ENCODE data around the gene AKT2.

AKT2 gene

GRCh38 chr19:40217934-40218890 lies 66.9 kb downstream of the AKT2 start, which contains the start of gene TTC9B:
Gene TTC9B, minus strand, starts transcription at chr19:40218384. Its CDS starts 3 bp downstream, at chr19:40218381.
- TF ChIP-seq CTCF (IDR thresholded peaks at IDR 0.05; ENCODE audit: borderline replicate concordance, extremely low read depth, low read length, poor library complexity, severe bottlenecking) (no peak), EZH2 (IDR thresholded peaks at IDR 0.05; ENCODE audit: borderline replicate concordance, low read depth, low read length, severe bottlenecking) (no peak)
- H3K36me3 ChIP-seq (ENCODE audit: insufficient read depth, low read length): 0 out of 2 replicates have a peak, but pooled peaks cover 4% of the 10 kb centered on the region
- H3K9ac ChIP-seq (ENCODE audit: low read depth, low read length): no peak within 1 kb of the TSS
- no peaks in the 10 kb centered on the region for H3K9me3 ChIP-seq (ENCODE audit: insufficient read depth, low read length, severe bottlenecking)
- no peak within 1 kb of the TSS for H3K4me3 ChIP-seq (ENCODE audit: low read depth in 1 of 2, low read length in 2 of 2)
- H2AFZ ChIP-seq (ENCODE audit: low read depth, low read length): no peak within 1 kb of the TSS
- H3K27me3 ChIP-seq (ENCODE audit: insufficient read depth, low read length, poor library complexity): no peaks in the 10 kb centered on the region
- H3K4me1 ChIP-seq (ENCODE audit: insufficient read depth, low read length): no peaks in the 10 kb centered on the region
- H3K4me2 ChIP-seq (ENCODE audit: insufficient read depth, low read length): no peak within 1 kb of the TSS
- H3K79me2 ChIP-seq (ENCODE audit: insufficient read depth, low read length): no peaks in the 10 kb centered on the region
- DNase-seq (no peak), ATAC-seq (ENCODE audit: insufficient read depth, low read depth) (no peak)
- no peaks in the 10 kb centered on the region for H4K20me1 ChIP-seq (ENCODE audit: insufficient read depth, low read length)
- no peak within 1 kb of the TSS for H3K27ac ChIP-seq (ENCODE audit: low read length)

- Histone ChIP-seq H3K27ac (ENCODE audit: low read length) (no peak overlapping the region), H3K4me1 (ENCODE audit: insufficient read depth, low read length) (no peaks in the 10 kb centered on the region), H3K4me2 (ENCODE audit: insufficient read depth, low read length) (no peak overlapping the region), H3K27me3 (ENCODE audit: insufficient read depth, low read length, poor library complexity) (no peaks in the 10 kb centered on the region), H3K79me2 (ENCODE audit: insufficient read depth, low read length) (no peaks in the 10 kb centered on the region), H3K9me3 (ENCODE audit: insufficient read depth, low read length, severe bottlenecking) (no peaks in the 10 kb centered on the region), H2AFZ (ENCODE audit: low read depth, low read length) (no peak overlapping the region), H3K9ac (ENCODE audit: low read depth, low read length) (no peak overlapping the region), H4K20me1 (ENCODE audit: insufficient read depth, low read length) (no peaks in the 10 kb centered on the region), H3K36me3 (ENCODE audit: insufficient read depth, low read length) (0 out of 2 replicates have a peak, but pooled peaks cover 4% of the 10 kb centered on the region), H3K4me3 (ENCODE audit: low read depth in 1 of 2, low read length in 2 of 2) (no peak overlapping the region)
- ATAC-seq (ENCODE audit: insufficient read depth, low read depth): no peak
- TF ChIP-seq EZH2 (IDR thresholded peaks at IDR 0.05; ENCODE audit: borderline replicate concordance, low read depth, low read length, severe bottlenecking) (no peak), CTCF (IDR thresholded peaks at IDR 0.05; ENCODE audit: borderline replicate concordance, extremely low read depth, low read length, poor library complexity, severe bottlenecking) (peak; percentile 18)
- DNase-seq: no peak
Measured at GRCh38 chr19:40217027-40217810, 67.9 kb downstream of the AKT2 start.

- Histone ChIP-seq H3K27me3 (ENCODE audit: insufficient read depth, low read length, poor library complexity) (no peaks in the 10 kb centered on the region), H3K4me1 (ENCODE audit: insufficient read depth, low read length) (no peaks in the 10 kb centered on the region), H3K79me2 (ENCODE audit: insufficient read depth, low read length) (no peaks in the 10 kb centered on the region), H3K36me3 (ENCODE audit: insufficient read depth, low read length) (0 out of 2 replicates have a peak, but pooled peaks cover 4% of the 10 kb centered on the region), H3K27ac (ENCODE audit: low read length) (no peak overlapping the region), H3K4me2 (ENCODE audit: insufficient read depth, low read length) (no peak overlapping the region), H2AFZ (ENCODE audit: low read depth, low read length) (no peak overlapping the region), H3K4me3 (ENCODE audit: low read depth in 1 of 2, low read length in 2 of 2) (no peak overlapping the region), H3K9me3 (ENCODE audit: insufficient read depth, low read length, severe bottlenecking) (no peaks in the 10 kb centered on the region), H3K9ac (ENCODE audit: low read depth, low read length) (no peak overlapping the region), H4K20me1 (ENCODE audit: insufficient read depth, low read length) (0 out of 2 replicates have a peak, but pooled peaks cover 3% of the 10 kb centered on the region)
- DNase-seq (no peak), ATAC-seq (ENCODE audit: insufficient read depth, low read depth) (no peak)
- TF ChIP-seq EZH2 (IDR thresholded peaks at IDR 0.05; ENCODE audit: borderline replicate concordance, low read depth, low read length, severe bottlenecking) (no peak), CTCF (IDR thresholded peaks at IDR 0.05; ENCODE audit: borderline replicate concordance, extremely low read depth, low read length, poor library complexity, severe bottlenecking) (no peak)
Measured at GRCh38 chr19:40216777-40217026, 68.4 kb downstream of the AKT2 start.
